ENCODE measurements around the gene ACTN1.

ACTN1 gene

DNA sequence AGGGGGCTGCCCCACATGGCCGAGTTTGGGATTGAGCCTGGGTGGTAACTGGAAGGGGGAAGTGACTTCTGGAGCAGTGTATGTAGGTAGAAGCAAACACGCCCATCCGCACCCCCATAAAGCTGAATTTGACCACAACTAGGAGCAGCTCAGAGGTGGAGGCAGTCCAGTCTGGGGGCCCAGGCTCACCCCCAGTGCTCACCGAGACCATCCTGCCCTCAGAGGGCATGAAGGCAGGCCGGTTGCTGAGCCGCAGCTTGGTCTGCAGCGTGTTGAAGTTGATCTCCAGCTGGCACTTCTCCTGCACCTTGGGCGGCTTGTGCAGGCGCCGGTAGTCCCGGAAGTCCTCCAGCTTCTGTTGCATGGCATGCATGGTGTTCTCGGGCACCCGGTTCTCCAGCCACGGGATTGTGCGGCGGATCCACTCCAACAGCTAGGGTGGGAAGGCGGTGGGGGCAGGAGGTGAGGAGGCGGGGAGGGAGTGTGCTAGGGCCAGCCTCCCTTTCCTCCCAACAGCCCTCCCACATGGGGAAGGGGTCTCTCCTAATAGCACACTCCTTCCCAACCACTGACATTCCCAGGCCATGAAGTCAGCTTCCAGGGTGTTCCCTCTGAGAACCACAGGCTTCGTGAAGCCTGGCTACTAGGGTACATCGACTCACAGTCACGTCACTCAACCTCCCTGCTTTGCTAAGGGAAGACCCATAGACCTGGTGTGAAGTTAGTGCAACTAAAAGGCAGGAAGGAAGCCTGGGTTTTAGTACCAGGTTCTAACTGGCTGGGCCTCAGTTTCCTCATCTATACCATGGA is 87.0 kb downstream of the ACTN1 start:
- FAIRE-seq (no peak), DNase-seq (ENCODE audit: low spot score) (peak; percentile 38)

DNA sequence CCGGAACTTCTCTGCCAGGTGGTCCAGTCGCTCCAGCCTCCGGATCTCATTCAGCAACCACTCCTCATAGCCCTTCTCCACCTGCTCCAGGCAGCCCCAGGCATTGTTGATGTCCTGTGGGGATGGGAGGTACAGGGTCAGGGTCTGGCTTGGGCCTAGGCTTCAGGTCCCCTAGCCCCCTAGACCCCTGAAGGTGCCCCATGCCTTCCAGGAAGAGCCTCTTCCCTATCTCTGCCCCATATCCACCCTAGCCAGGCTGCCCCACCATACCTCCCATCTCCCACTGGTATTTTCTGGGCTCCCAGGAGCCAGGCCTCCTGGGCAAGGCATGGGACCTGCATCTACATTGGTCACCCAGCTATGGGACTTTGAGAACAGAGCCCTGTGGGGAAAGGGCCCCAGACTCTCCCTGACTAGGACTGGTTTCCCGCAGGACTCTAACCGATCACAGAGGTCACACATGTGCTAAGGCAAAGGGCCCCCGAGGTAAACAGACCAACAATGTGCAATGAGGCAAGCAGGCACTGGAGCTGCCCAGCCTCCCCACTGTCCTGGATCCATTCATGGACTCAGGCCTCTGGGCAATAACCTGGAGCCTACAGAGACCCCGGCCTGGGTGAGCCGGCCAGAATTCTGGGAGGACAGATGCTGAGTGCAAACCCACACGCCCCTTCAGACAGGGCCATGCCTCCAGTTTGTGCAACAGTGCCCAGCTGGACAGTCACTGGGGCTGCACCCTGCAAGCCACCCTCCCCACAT is 88.8 kb downstream of the ACTN1 start:
- DNase-seq (ENCODE audit: low spot score), result no peak
- no peak for FAIRE-seq

DNA sequence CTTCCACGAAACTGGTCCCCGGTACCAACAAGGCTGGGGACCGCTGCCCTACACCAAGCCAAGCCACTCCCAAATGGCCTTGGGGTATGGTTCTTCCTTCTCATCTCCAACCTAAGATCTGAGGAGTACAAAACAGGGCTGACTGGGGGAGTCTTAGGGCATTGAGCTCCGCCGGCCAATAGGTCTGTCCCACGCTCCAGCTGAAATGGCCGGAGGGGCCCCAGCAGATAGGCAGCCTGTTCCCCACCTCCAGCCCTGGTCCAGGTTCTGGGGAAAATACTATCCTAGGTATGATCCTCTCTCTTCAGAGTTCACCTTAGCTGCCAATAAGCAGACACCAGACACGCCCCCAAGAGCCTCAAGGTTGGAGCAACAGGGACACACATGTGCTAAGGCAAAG is 90.2 kb downstream of the ACTN1 start:
- FAIRE-seq, result no peak

DNA sequence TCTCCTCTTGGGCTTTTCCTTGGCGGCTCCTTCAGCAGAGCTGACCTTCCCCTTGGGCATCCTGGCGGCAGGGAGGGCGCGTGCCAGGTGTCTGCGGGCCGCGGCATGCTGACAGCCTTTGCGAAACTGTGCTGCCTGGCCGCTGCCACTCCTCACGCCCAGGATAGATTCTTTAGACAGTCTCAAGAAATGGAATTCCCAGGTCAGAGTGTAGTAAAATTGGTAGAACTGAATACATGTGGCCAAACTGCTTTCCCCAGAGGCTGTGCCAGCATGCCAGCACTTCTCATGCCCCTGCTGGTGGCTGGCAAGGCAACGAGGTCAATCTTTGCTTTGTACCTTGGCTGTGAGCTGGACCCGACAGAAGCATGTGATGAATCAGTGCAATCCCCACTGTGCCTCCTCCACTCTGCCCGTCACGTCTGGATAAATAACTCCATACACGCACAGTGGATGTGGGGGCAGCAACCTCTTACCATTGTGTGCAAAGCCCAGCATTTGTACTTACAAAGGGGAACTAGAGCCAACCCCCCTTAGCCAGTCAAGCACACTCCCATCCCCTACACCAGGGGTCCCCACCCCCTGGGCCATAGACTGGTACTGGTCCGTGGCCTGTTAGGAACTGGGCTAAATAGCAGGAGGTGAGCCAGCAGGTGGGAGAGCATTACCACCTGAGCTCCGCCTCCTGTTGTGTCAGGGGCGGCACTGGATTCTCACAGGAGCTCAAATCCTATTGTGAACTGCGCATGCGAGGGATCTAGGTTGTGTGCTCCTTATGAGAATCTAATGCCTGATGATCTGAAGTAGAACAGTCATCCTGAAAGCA is 90.9 kb downstream of the ACTN1 start:
- FAIRE-seq, result no peak

More for the DNA sequence above, 90.2 kb downstream of the ACTN1 start:
- DNase-seq (ENCODE audit: low spot score), result no peak

DNA sequence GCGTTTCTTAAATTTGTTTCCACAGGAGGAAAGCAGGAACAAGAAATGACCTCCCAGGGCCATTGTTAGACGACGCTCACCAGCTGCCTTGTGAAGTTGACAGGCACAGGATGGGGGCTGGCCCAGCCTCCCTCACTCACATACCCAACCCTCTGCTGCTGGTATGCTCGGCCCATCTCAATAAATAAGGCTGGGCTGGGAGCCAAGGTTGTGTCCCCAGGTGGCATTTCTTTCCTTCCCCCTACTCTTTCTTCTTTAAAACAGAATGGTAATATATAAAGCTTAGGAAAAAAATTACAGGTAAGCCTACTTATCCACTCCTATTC is 93.0 kb downstream of the ACTN1 start:
- no peak for DNase-seq (ENCODE audit: low spot score)
- FAIRE-seq, result no peak

More for the DNA sequence above, 90.9 kb downstream of the ACTN1 start:
- no peak for DNase-seq (ENCODE audit: low spot score)

DNA sequence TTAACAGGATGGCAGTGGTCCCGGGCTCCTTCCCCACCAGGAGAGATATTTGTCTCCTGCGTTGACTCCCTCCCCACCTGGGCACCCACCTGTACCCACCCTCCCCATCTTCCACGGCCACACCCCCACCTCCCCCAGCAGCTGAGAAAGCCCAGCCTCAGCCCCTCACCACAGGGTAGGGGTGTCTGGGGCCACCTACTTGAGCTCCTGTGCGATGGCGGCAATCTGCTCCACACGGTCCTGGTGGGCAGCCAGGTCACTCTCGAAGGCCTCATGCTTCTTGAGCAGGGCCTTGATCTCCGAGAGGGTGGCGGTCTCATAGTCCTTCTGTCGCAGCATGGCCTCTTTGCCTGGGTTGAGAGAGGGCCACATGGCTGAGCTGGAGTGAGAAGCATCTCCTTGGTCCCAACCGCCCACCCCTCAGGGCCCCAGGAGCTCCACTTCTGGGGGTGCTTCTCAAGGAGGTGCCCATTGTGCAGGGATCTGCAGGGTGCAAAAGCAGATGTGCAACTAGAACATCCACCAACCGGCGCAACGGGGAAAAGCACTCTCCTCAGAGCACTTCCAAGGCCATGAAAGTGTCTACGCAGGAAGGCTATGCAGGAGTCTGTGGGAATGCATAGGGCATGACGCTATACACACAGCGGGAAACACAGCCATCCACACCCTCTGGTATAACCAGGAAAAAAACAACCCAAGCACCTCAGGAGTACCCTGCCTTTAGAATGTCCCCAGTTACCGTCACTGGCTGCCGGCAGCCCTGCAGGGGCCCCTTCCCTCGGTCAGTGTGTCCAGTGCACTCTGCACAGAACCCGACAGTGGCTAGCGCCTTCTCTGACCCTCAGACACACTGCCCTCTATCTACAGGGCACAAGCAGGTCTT is 93.6 kb downstream of the ACTN1 start:
- DNase-seq (ENCODE audit: low spot score) (no peak), FAIRE-seq (no peak)

DNA sequence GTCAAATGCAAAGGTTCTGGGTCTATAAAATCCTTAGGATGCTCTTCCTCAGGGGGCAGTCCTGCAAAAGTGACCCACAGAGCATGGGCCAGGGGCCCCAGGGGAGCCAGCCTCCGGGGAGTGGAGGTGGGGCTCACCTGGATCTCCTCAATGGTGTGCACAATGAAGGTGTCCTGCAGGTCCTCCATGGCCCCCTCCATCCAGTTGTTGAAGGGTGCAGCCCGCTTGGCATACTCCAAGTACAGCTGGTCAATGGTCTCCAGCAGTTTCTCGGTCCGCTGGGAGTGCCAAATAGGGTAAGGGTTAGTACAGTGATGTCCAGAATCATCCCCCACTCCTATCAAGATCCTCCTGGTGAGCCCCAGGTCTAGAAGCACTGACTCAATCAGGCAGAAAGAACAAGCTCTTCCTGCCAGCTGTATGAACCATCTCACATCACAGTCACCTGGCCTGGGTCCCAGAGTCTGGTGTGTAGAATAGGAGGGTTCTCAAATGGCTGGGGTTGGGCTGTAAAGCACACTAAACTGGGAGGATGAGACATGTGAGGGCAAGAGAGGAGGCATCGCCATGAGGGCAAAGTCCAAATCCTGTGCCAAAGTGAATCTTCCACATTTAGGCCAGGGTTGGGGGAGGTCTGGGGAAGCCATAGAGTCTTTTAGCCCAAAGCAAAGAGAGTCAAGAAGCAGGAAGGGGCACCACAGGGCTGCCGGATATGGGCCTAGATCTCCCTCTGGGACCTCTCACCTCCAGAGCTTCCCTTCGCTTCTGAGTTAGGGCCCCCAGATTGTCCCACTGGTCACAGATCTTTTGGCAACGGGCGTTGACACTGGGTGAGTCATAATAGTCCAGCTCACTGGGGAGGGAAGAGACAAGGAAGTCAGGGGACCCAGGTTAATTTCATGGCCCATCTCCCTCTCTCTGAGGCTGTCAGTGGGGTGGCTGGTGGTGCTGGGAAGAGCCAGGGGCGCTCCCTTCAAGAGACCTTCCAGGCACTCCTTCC is 94.8 kb downstream of the ACTN1 start:
- FAIRE-seq (peak; percentile 81), DNase-seq (ENCODE audit: low spot score) (peak; percentile 67)

DNA sequence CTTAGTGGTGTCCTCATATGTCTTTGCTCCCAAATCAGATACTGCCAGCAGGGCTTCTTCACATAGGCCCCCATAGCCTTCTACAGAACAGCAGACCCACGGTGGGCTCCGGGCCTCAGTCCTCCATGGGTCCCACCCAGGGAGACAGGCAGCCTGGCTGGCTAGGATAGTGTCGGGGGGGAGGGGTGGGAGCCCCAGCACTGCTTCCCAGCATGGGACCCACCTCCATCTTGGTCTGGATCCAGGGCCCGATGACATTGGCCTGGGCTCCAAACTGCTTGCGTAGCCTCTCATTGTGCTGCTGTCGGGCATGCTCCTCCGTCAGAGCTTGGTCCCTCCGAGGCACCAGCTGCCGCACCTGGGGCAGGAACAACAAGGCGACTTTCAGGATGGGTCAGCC is 96.9 kb downstream of the ACTN1 start:
- FAIRE-seq, result no peak

DNA sequence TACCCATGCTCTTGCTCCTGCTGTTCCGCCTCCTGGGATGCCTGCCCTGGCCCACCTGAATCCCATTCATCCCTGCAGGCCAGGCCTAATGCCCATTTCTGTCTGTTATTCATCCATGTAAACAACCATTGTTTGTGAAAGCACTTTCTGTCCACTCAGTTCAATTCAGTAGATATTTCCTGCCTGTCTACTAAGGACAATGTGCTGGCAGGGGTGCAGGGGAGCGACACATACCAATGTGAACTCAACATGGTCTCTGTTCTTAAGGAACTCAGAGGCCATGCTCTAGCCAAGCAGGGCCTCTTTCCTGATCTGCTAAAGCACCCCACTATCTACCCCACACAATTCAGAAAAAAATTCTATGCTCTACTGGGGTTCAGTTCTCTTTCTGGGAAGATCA is 97.7 kb downstream of the ACTN1 start:
- FAIRE-seq (no peak), DNase-seq (ENCODE audit: low spot score) (no peak)

More for the DNA sequence above, 96.9 kb downstream of the ACTN1 start:
- no peak for DNase-seq (ENCODE audit: low spot score)

DNA sequence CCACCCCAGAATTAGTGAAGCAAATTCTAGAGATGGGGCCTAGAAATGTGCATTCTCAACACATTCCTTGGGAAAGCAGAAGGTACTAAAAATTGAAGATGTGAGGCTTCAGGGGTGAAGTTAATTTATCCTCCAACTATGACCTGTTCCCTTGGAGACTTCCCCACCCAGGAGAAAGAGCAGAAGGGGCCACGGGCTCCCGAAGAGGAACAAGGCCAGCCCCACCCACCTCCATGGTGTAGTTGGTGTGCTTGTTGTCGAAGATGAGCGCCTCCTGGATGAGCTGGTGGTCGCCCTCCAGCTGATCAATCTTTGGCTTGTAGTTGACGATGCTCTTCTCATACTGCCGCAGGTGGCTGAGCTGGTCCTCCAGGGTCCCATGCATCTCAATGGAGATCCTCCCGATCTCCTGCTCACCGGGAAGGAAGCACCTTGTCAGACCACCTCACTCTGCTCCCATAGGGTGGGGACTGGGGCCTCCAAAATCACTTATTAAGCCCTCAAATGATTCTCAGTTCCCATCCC is 98.5 kb downstream of the ACTN1 start:
- FAIRE-seq, result no peak
- DNase-seq (ENCODE audit: low spot score), result no peak

DNA sequence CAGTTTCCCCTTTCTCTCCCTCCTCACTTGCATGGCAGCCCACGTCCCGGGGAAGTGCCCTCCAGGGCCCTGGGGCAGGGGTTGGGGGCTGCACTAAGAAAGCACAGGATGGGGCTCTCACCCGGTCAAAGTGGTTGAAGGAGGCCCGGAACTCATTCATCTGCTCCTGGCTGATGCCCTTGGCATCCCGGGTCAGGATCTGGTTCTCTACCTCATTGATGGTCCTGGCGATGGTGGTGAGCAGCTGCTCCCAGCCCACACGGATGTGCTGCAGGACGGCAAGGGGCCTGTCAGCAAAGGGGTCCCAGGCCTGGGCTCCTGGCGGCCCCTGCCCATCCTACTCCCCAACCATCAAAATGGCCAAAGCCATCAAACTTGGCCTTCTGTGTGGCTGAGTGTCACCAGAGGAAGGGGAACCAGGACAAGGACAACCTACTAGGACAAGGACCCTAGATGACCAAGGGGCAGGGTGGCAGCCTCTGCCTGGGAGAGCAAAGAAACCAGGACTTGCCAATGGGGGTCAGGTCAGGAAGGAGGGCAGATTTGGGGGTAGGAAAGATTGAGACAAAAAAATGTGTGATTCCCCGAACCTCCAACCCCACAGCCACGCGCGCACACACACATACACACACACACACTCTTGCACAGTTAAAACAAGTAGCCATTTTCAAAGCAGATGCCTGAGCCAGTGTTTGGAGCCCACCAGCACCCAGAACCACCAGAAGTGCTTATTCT is 99.1 kb downstream of the ACTN1 start:
- DNase-seq (ENCODE audit: low spot score) (no peak), FAIRE-seq (no peak)

DNA sequence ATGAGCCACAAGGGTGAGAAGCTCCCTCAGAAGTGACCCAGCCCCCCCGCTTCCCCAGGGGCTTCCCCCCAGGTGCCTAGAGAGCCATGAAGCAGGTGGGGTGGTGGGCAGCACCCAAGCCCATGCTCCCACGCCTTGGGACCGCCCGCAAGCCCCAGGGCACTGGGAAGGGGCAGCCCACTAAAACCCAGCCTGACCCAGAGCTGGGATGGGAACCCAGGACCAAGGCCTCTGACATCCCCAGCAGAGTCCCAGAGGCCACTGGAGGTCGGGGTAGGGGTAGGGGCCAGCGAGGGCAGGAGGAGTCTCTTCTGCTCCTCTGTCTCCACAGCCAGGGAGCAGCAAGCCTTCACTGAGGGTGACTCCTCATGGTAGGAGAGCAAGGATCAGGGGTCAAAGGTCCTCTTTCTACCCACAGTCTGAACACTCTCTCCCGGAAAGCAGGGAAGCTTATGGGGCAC is 99.8 kb downstream of the ACTN1 start:
- FAIRE-seq (no peak), DNase-seq (ENCODE audit: low spot score) (no peak)

DNA sequence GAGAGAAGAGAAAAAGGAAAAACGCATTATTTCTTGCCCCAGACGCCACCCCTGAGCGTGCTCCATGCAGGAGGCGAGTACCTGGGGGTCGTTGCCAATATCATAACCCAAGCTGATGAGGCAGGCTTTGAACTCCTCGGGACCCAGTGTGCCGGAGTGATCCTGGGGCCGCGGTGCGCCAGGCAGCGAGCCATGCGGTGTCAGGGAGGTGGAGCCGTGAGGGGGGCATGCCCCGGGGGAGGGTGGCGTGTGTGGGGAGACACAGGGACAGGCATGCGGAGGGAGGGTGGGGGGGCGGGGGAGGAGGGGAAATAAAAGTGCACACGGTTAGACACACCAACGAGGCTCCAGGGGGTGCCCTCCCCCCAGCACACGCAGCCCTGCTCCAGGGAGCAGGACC is 100.2 kb downstream of the ACTN1 start:
- no peak for FAIRE-seq
- no peak for DNase-seq (ENCODE audit: low spot score)

DNA sequence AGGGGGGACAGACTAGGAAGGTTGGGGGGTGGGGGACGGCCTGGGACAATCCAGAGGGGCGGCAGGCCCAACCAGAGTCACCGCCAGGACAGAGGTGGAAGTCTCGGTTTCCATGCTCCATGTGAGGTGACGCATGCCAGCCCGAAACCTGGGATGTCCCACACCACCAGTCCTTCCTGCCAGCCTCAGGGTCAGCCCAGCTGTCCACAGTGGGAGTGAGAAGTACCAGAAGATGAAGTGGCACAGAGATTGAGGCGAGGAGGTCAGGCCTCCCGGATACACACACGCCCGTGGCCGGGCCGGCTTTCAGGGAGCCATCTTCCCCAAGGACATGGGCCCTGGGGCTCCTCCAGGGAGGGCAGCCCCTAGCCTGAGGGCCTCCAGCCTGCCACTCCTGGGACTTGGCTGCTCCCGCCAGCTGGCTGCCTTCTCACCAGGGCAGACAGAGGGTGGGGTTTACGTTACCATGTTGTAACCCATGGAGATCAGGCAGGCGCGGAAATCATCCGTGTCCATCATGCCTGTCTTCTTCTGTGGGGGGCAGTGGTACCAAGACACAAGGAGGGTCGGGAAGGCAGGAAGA is 101.0 kb downstream of the ACTN1 start:
- no peak for FAIRE-seq
- DNase-seq (ENCODE audit: low spot score), result no peak

DNA sequence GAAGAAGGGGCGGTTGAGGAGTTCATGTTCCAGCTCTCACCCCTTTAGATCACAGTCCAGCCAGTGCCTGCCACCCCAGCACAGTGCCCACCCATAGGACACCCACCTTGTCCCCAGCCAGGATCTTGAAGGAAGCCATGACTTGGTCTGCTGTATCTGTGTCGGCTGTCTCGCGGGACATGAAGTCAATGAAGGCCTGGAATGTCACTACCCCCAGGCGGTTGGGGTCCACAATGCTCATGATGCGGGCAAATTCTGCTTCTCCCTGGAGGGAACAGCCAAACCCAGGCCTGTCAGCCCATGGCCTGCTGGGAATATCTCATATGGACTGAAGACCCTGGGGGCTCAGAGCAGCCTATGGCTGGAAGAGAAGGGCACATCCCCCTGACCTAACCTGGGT is 102.1 kb downstream of the ACTN1 start:
- FAIRE-seq (no peak), DNase-seq (ENCODE audit: low spot score) (no peak)

DNA sequence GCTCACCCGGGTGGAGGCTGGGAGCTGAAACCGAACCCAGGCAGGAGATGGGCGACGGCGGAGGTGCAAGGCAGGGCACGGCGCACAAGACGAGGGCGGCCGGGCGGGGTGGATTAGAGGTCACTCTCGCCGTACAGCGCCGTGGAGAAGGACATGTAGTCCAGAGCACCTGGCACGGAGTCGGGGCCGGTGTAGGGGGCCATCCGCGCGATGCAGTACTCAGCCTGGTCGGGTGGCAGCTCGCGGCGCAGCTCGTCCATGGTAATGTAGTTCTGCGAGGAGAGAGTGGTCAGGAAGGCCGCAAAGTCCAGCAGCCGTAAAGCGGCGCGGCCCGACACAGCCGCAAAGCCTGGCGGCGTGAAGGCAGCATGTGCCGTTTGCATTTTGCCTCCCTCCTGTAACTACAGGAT is 104.4 kb downstream of the ACTN1 start:
- DNase-seq (ENCODE audit: low spot score) (no peak), FAIRE-seq (no peak)

DNA sequence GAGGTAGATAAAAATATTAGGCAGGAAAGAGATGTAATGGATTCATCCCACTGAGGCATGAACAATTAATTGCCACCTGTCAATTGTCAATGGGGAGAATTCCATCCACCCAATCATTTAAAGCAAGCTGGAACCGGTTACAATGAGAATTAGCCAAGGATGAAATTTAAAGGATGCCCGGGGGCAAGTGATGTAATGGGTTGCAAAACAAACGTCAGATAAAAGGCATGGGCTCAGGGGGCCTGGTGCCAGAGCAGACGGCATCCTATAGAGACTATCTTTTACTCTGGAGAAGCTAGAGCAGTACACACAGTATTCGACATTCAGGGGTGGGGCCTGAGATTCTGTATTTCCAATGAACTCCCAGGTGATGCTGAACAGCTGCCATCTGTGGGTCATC is 105.7 kb downstream of the ACTN1 start:
- no peak for FAIRE-seq
- DNase-seq (ENCODE audit: low spot score), result no peak

DNA sequence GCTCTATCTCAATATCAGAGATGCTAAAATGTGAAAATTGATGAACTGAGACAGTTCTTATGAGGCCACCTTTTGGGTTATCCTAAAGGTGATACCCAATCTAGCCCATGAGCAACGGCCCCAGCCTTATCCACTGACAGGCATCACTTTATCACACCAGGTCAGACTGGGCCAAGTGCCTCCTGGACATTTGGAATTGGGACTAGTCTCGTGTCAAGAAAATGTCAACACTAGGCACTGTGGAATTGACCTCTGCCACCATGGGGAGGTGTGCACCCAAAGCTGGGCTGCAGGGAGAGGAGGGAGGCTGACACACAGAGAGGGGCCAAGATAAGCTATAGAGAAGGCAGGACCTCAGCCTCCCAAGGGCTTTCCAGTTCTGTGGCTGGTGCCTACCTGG is 107.7 kb downstream of the ACTN1 start:
- FAIRE-seq, result no peak
- no peak for DNase-seq (ENCODE audit: low spot score)
